GM04503 (cell line): ENCODE data around the gene PSMC3IP.

ENCODE experiments used
- DNase-seq: peaks from one replicate; pipeline ENCODE4 v3.0.0-alpha.2; 2012; ENCODE audit warnings: low read depth

Gene PSMC3IP

GRCh38 chr17:42537826-42538451, 39.6 kb downstream of the PSMC3IP start:
- DNase-seq: no peak

GRCh38 chr17:42537156-42537805, 40.2 kb downstream of the PSMC3IP start:
- DNase-seq: no peak

GRCh38 chr17:42536372-42537155, 41.0 kb downstream of the PSMC3IP start:
- DNase-seq: no peak

- no peak for DNase-seq
These were observed 41.5 kb downstream of the PSMC3IP start, which contains the start of gene NAGLU for GRCh38 chr17:42536048-42536371. TSS of gene NAGLU (plus strand) at chr17:42536241. CDS start at chr17:42536273, 32 bp downstream.

GRCh38 chr17:42535155-42536047, 42.1 kb downstream of the PSMC3IP start:
- no peak for DNase-seq

GRCh38 chr17:42531455-42532354, 45.8 kb downstream of the PSMC3IP start:
- DNase-seq: no peak

GRCh38 chr17:42530952-42531454, 46.5 kb downstream of the PSMC3IP start:
- DNase-seq: no peak

- no peak for DNase-seq
These were observed 48.5 kb downstream of the PSMC3IP start for GRCh38 chr17:42529061-42529460.

GRCh38 chr17:42527932-42528331, 49.6 kb downstream of the PSMC3IP start:
- DNase-seq: no peak

GRCh38 chr17:42526031-42526444, 51.5 kb downstream of the PSMC3IP start:
- DNase-seq: no peak

- DNase-seq: no peak
These were observed 52.3 kb downstream of the PSMC3IP start for GRCh38 chr17:42525221-42525620.

GRCh38 chr17:42522798-42523278, 54.7 kb downstream of the PSMC3IP start:
- no peak for DNase-seq
